Measurements from ENCODE around the gene MEPE.
A peak's percentile ranks its signal among the peaks of the same experiment; 100 is the strongest.

Gene MEPE

GRCh38 chr4:87834401-87834800 lies 1.6 kb downstream of the MEPE start:
- Mint-ChIP-seq H3K27me3 (peaks cover 10% of the 10 kb centered on the region), H3K4me3 (no peak overlapping the region), H3K4me1 (ENCODE audit: low read depth) (peaks cover 2% of the 10 kb centered on the region), H3K9me3 (ENCODE audit: low read depth) (no peaks in the 10 kb centered on the region), H3K36me3 (no peaks in the 10 kb centered on the region), H3K27ac (no peak overlapping the region)

GRCh38 chr4:87835197-87835596 lies 2.4 kb downstream of the MEPE start:
- Mint-ChIP-seq H3K27me3 (peaks cover 10% of the 10 kb centered on the region), H3K9me3 (ENCODE audit: low read depth) (no peaks in the 10 kb centered on the region), H3K27ac (no peak overlapping the region), H3K36me3 (no peaks in the 10 kb centered on the region), H3K4me1 (ENCODE audit: low read depth) (peaks cover 2% of the 10 kb centered on the region), H3K4me3 (no peak overlapping the region)

DNA sequence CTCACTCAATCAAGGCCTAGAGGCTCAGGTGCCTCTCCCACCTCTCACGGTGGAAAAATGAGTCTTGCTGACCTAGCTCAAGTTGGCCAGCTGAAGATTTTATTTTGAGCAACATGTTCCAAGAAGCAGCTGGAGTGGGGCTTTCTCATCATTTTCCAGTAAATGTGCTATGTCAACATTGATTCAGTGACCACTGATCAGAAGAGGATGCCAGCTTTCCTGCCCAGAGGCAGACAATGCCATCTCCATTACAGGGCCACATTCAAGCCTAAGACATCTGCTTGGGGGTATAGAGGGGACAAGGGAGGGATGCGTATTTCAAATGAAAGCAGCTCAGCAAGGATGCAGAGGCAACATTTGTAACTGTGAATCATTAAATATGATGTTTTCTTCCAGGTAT lies 3.0 kb downstream of the MEPE start:
- no peaks in the 10 kb centered on the region for H3K36me3 Mint-ChIP-seq
- H3K27ac Mint-ChIP-seq: no peak overlapping the region
- H3K9me3 Mint-ChIP-seq (ENCODE audit: low read depth): no peaks in the 10 kb centered on the region
- peaks cover 11% of the 10 kb centered on the region for H3K27me3 Mint-ChIP-seq
- H3K4me1 Mint-ChIP-seq (ENCODE audit: low read depth): peaks cover 2% of the 10 kb centered on the region
- H3K4me3 Mint-ChIP-seq: no peak overlapping the region

DNA sequence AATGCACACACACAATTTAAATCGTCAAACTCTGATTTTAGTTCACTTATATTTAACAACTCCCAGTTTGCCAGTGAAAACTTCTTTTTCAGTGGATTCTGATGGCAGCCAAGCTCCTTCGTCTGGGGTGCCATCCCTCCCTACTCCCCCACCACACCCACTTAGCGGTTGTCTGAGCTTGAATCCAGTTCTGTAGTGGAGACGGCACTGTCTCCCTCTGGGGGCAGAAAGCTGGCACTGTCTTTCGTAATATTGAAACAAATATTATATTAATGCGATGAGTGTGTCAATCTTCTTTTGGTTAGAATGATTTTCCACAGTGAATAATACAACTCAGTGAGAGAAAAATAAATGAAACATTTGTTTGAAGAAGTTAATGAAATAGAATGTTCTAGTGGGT lies 5.4 kb downstream of the MEPE start:
- H3K4me1 Mint-ChIP-seq (ENCODE audit: low read depth): peaks cover 2% of the 10 kb centered on the region
- peaks cover 10% of the 10 kb centered on the region for H3K27me3 Mint-ChIP-seq
- H3K4me3 Mint-ChIP-seq: no peak overlapping the region
- H3K36me3 Mint-ChIP-seq: no peaks in the 10 kb centered on the region
- H3K27ac Mint-ChIP-seq: no peak overlapping the region
- no peaks in the 10 kb centered on the region for H3K9me3 Mint-ChIP-seq (ENCODE audit: low read depth)

DNA sequence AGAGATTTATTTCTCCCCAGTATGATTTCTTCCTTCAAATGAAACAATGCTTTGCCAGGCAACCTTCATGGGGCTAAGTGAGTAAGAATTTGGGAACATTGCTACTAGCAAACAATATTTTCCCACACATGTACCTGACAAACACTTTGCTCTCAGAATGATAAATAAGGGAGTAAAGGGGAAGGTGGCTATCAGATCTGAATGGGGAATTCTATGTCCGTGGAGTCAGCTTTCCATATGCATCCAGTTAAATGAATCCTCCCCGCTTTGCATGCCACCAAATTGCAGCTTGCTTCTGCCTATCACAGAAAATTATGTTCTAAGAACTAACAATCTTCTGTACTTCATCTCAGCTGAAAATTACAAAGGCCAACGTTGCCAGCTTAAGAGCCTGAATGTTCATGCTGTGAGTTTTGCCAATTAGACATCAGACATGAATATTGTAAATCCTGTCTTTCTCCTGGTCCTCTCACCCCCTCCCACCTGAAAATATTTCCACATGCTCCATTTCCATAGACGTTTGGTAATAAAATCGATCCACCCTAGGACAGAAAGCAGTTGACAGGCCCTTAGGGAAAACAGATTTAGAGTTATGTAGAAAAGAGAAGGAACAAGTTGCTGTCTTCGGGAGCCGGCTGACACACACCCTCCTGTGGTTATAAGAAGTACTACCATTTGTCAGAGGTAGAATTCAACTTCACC lies 6.3 kb downstream of the MEPE start:
- Mint-ChIP-seq H3K36me3 (no peaks in the 10 kb centered on the region), H3K27ac (no peak overlapping the region), H3K4me3 (no peak overlapping the region), H3K9me3 (ENCODE audit: low read depth) (no peaks in the 10 kb centered on the region), H3K4me1 (ENCODE audit: low read depth) (peaks cover 2% of the 10 kb centered on the region), H3K27me3 (peaks cover 12% of the 10 kb centered on the region)

DNA sequence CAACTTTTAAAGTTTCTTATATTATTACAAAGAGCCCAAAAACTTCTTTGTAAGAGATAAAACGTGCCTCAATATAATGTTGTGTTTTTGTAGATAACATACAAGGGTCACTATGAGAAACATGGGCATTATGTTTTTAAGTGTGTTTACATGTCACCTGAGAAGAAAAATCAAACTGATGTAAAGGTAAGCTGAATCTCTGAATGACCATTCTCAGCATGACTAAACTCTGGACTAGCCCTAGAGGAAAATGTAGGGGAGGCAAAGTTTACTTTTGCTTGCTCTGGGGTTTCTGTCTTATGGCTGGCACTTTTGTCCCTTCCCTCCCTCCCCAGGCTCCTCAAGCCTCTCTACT lies 6.8 kb downstream of the MEPE start:
- Mint-ChIP-seq H3K27me3 (peaks cover 11% of the 10 kb centered on the region), H3K4me3 (no peak overlapping the region), H3K36me3 (no peaks in the 10 kb centered on the region), H3K4me1 (ENCODE audit: low read depth) (peaks cover 2% of the 10 kb centered on the region), H3K27ac (no peak overlapping the region), H3K9me3 (ENCODE audit: low read depth) (no peaks in the 10 kb centered on the region)

DNA sequence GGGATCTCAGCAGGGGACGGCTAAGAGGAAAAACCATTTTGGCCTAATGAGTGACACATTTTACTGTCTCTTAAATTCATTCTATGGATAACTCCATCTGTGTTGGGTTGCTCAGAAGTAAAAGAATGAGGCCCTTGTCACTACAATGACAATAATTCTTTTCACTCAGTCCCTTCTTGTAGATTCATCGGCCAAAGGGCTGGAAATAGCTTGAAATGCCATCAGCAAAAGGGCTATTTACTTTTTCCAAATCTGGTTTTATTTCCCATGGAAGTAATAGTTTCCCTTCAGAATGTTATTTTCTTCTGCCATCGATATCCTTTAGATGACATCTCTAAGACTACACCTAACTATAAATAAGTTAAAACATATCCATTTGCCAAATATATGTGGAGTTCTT lies 7.4 kb downstream of the MEPE start:
- H3K4me1 Mint-ChIP-seq (ENCODE audit: low read depth): peaks cover 2% of the 10 kb centered on the region
- no peaks in the 10 kb centered on the region for H3K36me3 Mint-ChIP-seq
- H3K9me3 Mint-ChIP-seq (ENCODE audit: low read depth): no peaks in the 10 kb centered on the region
- no peak overlapping the region for H3K27ac Mint-ChIP-seq
- H3K4me3 Mint-ChIP-seq: no peak overlapping the region
- H3K27me3 Mint-ChIP-seq: peaks cover 10% of the 10 kb centered on the region

GRCh38 chr4:87843936-87844335 lies 11.2 kb downstream of the MEPE start:
- no peak overlapping the region for H3K27ac Mint-ChIP-seq
- H3K4me3 Mint-ChIP-seq: no peak overlapping the region
- H3K36me3 Mint-ChIP-seq: no peaks in the 10 kb centered on the region
- H3K4me1 Mint-ChIP-seq (ENCODE audit: low read depth): peaks cover 11% of the 10 kb centered on the region
- no peaks in the 10 kb centered on the region for H3K9me3 Mint-ChIP-seq (ENCODE audit: low read depth)
- H3K27me3 Mint-ChIP-seq: peaks cover 15% of the 10 kb centered on the region

DNA sequence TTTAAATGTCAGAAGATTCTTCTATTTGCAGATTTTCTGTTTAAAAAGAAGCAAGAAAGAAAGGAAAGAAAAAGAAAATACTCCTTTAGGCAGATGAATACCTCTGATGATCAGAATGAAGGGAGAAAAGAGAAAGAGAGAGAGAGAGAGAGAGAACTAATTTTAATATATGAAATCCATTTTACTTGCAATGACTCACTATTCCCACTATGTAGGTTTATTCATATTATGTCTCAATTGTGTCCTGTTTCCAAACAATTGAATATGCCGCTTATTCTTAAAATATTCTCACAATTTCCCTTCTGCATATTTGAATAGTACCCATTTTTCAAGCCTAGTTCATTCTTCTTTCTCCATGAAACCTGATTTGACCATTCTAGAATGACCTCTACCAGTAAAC lies 11.7 kb downstream of the MEPE start:
- no peak overlapping the region for H3K4me3 Mint-ChIP-seq
- H3K4me1 Mint-ChIP-seq (ENCODE audit: low read depth): peaks cover 13% of the 10 kb centered on the region
- H3K9me3 Mint-ChIP-seq (ENCODE audit: low read depth): no peaks in the 10 kb centered on the region
- H3K36me3 Mint-ChIP-seq: no peaks in the 10 kb centered on the region
- H3K27me3 Mint-ChIP-seq: peaks cover 15% of the 10 kb centered on the region
- no peak overlapping the region for H3K27ac Mint-ChIP-seq

- H3K4me3 Mint-ChIP-seq: no peak overlapping the region
- H3K27me3 Mint-ChIP-seq: peaks cover 11% of the 10 kb centered on the region
- H3K9me3 Mint-ChIP-seq (ENCODE audit: low read depth): no peaks in the 10 kb centered on the region
- H3K4me1 Mint-ChIP-seq (ENCODE audit: low read depth): peaks cover 13% of the 10 kb centered on the region
- no peaks in the 10 kb centered on the region for H3K36me3 Mint-ChIP-seq
- H3K27ac Mint-ChIP-seq: no peak overlapping the region
Measured at GRCh38 chr4:87846226-87846625, 13.5 kb downstream of the MEPE start.

GRCh38 chr4:87848622-87849351 lies 16.0 kb downstream of the MEPE start:
- no peaks in the 10 kb centered on the region for H3K9me3 Mint-ChIP-seq (ENCODE audit: low read depth)
- no peaks in the 10 kb centered on the region for H3K36me3 Mint-ChIP-seq
- H3K27ac Mint-ChIP-seq: no peak overlapping the region
- H3K4me1 Mint-ChIP-seq (ENCODE audit: low read depth): peaks cover 13% of the 10 kb centered on the region
- peak overlapping the region; percentile 42 for H3K4me3 Mint-ChIP-seq
- H3K27me3 Mint-ChIP-seq: peaks cover 6% of the 10 kb centered on the region

DNA sequence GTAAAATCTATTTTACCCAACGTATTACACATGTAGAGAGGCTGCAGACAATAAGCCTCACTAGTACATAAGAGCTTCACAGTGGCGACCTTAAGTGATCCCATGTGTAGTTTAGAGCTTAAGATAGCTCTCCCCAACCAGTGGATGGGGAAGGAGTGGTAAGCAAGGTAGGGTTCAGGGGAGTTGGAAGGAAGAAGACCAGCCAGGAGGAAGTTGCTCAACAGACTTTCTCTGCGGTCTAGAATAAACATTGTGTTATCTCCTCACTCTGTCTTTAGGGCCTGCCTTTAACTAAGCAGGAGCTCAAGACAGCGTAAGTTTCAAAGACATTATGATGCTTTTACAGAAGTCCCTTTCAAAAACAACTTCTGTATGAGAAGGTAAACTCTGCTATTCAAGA lies 16.8 kb downstream of the MEPE start:
- no peak overlapping the region for H3K4me3 Mint-ChIP-seq
- H3K27ac Mint-ChIP-seq: no peak overlapping the region
- peaks cover 6% of the 10 kb centered on the region for H3K27me3 Mint-ChIP-seq
- H3K36me3 Mint-ChIP-seq: no peaks in the 10 kb centered on the region
- no peaks in the 10 kb centered on the region for H3K9me3 Mint-ChIP-seq (ENCODE audit: low read depth)
- H3K4me1 Mint-ChIP-seq (ENCODE audit: low read depth): peaks cover 13% of the 10 kb centered on the region

GRCh38 chr4:87851332-87851731 lies 18.6 kb downstream of the MEPE start:
- Mint-ChIP-seq H3K4me3 (no peak overlapping the region), H3K36me3 (no peaks in the 10 kb centered on the region), H3K9me3 (ENCODE audit: low read depth) (no peaks in the 10 kb centered on the region), H3K27me3 (peaks cover 2% of the 10 kb centered on the region), H3K4me1 (ENCODE audit: low read depth) (peaks cover 13% of the 10 kb centered on the region), H3K27ac (no peak overlapping the region)

GRCh38 chr4:87851953-87852352 lies 19.2 kb downstream of the MEPE start:
- Mint-ChIP-seq H3K36me3 (no peaks in the 10 kb centered on the region), H3K9me3 (ENCODE audit: low read depth) (no peaks in the 10 kb centered on the region), H3K27me3 (peaks cover 2% of the 10 kb centered on the region), H3K4me1 (ENCODE audit: low read depth) (peaks cover 13% of the 10 kb centered on the region), H3K27ac (no peak overlapping the region), H3K4me3 (no peak overlapping the region)

DNA sequence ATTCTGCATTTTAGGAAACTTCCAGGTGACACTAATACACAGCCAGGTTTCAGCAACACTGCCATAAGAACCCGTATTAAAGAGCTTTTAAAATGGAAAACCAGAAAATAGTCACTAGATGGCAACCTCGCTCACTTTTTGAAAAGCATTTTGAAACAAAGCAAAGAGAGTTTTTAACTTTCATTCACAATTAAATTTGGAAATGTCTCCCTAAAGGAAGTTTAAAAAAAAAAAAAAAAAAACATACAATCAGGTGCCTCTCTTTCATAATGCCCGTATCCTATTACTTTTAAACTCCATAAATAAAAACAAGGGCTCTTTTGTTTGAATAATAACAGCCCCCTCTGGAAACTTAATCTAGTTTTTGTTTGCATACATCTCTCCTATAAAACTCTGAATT lies 20.3 kb downstream of the MEPE start:
- Mint-ChIP-seq H3K27ac (no peak overlapping the region), H3K4me1 (ENCODE audit: low read depth) (peaks cover 11% of the 10 kb centered on the region), H3K9me3 (ENCODE audit: low read depth) (no peaks in the 10 kb centered on the region), H3K4me3 (no peak overlapping the region), H3K36me3 (no peaks in the 10 kb centered on the region), H3K27me3 (peaks cover under 1% of the 10 kb centered on the region)

GRCh38 chr4:87853891-87854290 lies 21.1 kb downstream of the MEPE start:
- H3K4me1 Mint-ChIP-seq (ENCODE audit: low read depth): peaks cover 5% of the 10 kb centered on the region
- no peak overlapping the region for H3K27ac Mint-ChIP-seq
- H3K27me3 Mint-ChIP-seq: no peaks in the 10 kb centered on the region
- no peaks in the 10 kb centered on the region for H3K36me3 Mint-ChIP-seq
- no peak overlapping the region for H3K4me3 Mint-ChIP-seq
- no peaks in the 10 kb centered on the region for H3K9me3 Mint-ChIP-seq (ENCODE audit: low read depth)
